ELF-1 (cell line): Measurements from ENCODE around the gene C22orf39.

Experiments
- DNase-seq: peaks from one replicate; pipeline ENCODE4 v3.0.0-alpha.2; 2016; ENCODE audit warnings: low read depth, low spot score

C22orf39 gene

GRCh38 chr22:19430890-19431541, 16.5 kb downstream of the C22orf39 start:
- peak; percentile 60 for DNase-seq

DNA sequence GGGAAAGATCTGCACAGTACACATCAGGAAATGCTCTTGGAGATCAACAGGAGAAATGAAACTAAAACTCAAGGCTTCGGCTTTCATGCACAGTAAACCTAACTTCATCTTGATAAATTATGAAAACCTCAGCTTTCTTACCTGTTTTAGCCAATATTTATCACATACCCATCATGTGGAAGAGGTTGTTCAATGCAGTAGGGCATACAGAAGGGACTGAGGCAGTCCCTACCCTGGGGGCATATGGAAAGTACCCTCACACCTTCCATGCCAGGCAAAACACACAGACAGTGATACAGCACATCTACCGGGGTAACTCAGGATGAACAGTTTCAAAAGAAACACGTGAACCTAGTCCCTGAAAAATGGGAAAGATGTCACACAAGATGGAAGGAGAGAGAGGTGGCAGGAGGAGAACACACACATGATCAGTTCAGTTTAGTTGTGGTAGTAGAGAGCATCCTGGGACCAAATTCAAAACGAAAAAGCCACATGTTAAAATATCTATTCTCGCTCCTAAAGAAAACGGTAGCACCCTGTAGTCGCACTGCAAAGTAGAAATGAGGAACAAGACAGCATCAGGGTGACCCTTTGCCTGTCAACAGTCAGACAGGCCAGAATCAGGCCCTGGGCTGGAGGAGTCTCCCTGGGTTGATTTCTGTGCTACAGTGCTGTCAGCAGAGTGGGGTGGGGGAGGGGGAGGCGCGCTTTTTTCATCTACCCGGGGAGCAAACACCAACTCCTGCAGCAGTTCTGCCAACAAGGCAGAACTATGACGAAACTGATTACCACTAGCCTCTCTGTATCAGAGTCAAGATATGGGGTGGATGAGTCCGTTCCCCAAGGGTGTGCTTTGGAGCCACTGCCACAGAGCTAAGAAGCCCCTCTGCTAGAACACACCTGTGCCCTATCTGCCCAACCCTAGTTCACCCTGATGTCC, 17.3 kb downstream of the C22orf39 start:
- DNase-seq, result peak; percentile 42

DNA sequence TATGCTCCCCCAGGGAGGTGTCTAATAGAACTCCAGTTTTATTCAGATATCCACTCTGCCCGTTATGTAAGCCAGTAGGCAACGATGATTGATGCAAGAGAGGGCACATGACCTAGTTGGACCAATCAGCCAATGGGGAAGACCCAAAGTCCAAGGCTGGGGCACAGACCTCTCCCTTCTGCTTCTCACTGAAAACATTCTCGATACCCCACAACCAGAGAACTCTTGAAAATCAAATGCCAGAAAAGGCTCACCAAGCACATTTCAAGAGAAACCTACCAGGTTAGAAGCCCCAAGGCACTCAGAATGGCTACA, 23.4 kb downstream of the C22orf39 start:
- DNase-seq, result no peak

- peak; percentile 44 for DNase-seq
Observed at GRCh38 chr22:19422440-19423301, 24.8 kb downstream of the C22orf39 start.

DNA sequence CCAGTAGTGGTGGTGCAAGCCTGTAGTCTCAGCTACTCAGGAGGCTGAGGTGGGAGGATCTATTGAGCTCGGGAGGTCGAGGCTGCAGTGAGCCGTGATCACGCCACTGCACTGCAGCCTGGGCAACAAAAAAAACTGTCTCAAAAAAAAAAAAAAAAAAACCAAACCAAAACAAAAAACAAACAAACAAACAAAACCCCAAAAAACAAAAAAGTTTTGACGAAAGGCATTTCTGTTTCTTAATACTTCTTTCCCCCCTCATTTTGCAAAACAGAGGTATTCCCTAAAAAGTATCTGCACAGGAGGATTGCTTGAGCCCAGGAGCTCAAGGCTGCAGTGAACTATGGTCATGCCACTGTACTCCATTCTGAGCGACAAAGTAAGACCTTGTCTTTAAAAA, 27.2 kb downstream of the C22orf39 start:
- no peak for DNase-seq

DNA sequence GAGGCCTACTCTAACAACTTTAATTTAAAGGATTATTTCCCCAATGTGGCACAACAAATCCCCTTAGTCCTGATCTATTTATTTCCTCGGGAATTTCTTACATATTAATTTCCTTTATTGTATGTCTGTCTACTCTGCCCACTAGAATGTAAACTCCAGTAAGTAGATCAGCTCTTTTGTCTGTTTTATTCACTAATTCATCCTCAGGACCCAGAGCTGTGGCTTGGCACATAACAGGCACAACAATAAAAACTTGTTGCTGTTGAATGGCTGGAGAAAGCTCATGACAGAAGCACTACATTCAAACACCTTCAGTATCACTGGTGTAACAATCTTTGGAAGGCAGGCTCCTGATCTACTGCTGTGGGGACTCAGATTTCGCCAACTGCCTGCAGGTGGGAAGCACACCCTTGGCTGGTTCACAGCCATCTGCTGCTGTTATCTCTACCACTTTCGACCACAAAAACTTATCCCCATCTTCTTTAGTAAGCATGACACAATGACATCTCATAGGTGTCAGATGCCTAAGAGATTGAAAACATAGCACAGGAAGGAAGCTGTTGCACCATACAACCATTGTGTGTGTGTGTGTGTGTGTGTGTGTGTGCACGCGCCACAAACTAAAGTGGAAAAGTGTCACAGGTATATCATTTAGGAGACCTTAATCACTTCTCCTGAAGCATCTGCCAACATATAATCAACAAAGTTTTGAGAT, 27.9 kb downstream of the C22orf39 start:
- no peak for DNase-seq

DNA sequence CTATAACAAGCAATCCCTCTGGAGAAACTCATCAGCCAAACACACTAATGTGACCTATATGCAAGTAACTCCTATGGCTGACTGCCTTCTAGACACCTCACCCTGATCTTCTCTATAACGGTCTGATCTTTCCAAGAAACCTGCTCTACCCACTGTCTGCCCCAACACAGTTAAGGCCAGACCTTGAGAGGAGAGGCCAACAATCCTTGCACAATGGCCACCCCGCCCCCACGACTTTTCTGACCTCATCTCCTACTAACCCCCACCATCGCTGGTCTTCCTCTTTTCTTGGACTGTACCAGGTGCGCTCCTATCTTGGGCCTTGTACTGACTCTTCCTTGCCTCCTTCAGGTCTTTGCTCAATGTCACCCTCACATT, 28.4 kb downstream of the C22orf39 start:
- DNase-seq, result no peak

DNA sequence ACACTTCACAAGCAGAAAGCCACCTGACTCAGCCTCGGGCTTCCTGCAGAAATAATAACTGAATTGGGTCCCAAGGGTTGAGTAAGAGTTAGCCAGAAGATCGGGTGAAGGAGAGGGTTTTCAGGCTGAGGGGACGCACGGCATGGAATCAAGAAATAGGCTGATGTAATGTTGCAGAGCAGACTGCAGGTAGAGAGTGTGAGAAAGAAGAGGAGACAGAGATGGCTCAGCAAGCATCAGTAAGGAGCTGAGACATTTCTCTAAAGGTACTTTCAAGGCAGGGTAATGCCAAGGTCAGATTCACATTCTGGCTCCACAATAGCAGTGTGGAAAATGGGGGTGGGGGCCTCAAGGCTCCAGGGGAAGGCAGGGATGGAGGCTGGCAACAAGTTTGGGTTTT, 34.6 kb downstream of the C22orf39 start:
- no peak for DNase-seq

- no peak for DNase-seq
Observed at GRCh38 chr22:19412478-19412877, 35.0 kb downstream of the C22orf39 start.

DNA sequence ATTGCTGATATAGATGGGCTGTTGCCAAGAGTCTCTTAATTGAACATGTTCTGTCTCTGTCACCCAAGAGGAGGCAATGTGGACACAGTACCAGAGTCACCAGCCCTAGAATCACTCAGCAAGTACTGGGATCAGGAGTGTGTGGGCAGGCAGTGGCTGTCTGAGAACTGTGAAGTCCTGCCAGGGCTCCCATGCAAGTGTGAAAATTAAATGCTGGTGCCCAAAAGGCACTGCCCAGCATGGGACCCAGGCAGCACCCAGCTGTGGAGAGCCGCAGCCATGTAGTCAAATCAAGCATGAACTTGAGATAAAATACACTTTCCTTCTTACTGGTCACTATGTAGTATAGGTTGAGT, 35.8 kb downstream of the C22orf39 start:
- DNase-seq, result no peak

DNA sequence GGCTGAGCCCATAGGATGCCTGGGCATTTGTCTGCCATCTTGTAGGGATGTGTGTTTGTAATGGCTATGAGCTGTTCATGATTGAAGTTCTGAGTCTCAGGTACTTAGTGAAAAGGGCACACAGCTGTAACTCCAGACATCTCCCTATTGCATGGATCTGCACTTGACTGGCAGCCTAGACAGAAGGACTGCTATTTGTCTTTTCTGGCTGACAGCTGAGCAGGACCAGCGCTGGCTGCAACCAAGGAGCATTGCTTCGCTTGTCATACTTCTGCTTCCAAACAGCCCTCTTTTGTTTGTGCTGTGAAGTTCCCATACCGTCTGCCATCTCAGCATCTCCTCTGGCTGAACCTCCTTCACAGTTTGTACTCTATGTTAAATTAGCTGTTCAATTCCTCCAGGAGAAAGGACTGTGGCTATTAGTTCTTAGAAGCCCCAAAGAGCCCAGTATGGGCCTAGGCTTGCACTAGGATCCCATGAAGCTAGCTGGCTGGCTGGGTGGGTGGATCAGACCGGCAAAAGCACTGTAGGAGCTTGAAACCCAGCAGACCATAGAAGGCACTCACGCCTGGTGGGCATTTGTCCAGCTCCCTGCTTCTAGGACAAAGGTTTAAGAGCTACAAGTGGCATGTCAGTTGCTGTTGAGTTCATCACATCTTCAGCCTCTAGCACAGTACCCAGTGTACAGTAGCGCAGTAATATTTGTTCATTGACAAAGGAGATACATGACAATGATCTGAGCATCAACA, 36.4 kb downstream of the C22orf39 start:
- no peak for DNase-seq

GRCh38 chr22:19407649-19408606, 39.6 kb downstream of the C22orf39 start:
- no peak for DNase-seq

DNA sequence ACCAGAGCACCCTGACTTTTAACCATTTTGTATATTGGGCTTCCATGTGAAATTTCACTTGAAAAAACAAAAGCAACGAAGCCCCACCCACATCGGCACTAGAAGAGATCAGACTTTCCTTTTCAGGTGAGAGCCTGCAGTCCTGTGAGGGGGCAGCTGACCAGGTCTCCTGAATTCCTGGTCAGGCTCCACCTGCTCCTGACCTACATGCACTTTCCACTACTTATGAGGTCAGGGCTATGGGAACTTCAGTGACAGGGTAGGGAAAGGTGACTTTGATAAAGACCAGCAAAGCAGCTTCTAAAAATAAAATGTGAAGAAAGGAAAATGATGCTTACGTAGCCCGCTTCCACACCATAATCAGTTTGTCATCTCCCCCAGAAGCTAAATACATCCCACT, 40.7 kb downstream of the C22orf39 start:
- no peak for DNase-seq

DNA sequence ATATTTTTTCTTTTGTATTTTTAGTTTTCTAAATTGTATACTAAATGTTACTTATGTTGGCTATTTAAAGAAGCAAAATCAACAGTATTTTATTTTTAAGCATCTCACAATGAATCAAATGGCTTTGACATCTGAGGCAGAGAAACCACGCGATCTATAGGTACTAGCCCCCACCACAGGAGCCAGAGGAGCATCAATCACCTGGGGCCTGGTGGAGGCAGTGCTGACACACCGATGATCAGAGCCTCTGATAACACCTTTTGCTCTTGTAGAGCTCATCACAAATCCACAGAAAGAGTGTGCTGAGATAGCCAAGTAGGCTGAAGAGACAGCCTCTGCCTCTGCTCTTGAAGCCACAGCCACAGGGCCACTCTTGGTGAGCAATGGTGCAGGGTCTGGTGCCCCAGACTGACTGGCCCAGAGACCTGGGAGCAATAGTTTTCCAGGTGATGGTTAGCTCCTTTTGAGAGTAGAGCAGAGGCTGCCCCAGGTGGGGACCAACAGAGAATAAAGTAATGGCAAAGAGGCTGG, 41.2 kb downstream of the C22orf39 start:
- no peak for DNase-seq

GRCh38 chr22:19405652-19406051, 41.9 kb downstream of the C22orf39 start:
- DNase-seq, result no peak

- no peak for DNase-seq
Observed at GRCh38 chr22:19405133-19405532, 42.4 kb downstream of the C22orf39 start.

DNA sequence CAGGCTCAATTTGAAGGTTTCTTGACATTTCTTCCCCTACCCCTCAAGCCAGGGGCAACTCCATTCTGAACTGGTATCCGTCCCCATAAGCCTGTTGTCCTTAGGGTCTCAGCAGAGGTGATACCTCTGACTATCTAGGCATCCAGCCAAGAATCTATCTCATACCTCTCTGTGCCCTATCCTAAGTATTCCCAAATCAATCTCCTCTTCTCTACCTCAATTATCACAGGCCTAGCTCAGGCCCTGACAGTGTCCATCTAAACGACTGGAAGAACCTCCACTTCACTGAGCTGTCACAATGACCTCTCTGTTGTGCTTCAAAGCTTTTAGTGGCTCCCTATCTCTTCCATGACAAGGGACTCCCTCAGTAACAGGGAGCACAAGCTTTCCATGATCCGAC, 42.8 kb downstream of the C22orf39 start:
- DNase-seq, result no peak

GRCh38 chr22:19402642-19403191, 44.8 kb downstream of the C22orf39 start:
- no peak for DNase-seq

- DNase-seq, result no peak
Observed at GRCh38 chr22:19401483-19401882, 46.0 kb downstream of the C22orf39 start.
